T follicular helper cell (primary cell): Measurements from ENCODE around the gene NUAK1.

Experiments
- DNase-seq: peaks from one replicate; pipeline ENCODE4 v3.0.0-alpha.2; 2020; ENCODE audit warnings: low read depth

The NUAK1 gene

GRCh38 chr12:106082216-106083175 is 56.3 kb downstream of the NUAK1 start:
- no peak for DNase-seq

- no peak for DNase-seq
Observed at GRCh38 chr12:106081606-106082005, 57.1 kb downstream of the NUAK1 start.

DNA sequence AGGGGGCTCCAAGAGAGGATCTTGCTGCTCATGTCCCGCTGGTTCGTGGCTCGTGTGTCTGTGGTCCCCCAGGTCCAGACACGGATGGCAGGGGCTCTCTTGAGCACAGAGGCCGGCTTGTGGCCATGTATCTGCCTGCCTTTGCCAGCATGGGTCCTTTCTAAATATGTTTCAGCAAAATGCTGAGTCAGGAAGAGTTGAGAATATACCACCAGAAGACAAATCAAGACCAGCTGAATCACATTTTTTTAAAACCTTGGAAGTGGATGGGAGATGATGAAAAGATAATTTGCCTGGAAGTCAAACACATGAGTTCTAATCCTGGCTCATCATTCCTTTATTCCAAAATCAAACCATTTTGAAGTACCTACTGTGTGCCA is 58.0 kb downstream of the NUAK1 start:
- DNase-seq: no peak

GRCh38 chr12:106080041-106080790 is 58.5 kb downstream of the NUAK1 start:
- no peak for DNase-seq

- DNase-seq: no peak
Observed at GRCh38 chr12:106079148-106079738, 59.5 kb downstream of the NUAK1 start.

DNA sequence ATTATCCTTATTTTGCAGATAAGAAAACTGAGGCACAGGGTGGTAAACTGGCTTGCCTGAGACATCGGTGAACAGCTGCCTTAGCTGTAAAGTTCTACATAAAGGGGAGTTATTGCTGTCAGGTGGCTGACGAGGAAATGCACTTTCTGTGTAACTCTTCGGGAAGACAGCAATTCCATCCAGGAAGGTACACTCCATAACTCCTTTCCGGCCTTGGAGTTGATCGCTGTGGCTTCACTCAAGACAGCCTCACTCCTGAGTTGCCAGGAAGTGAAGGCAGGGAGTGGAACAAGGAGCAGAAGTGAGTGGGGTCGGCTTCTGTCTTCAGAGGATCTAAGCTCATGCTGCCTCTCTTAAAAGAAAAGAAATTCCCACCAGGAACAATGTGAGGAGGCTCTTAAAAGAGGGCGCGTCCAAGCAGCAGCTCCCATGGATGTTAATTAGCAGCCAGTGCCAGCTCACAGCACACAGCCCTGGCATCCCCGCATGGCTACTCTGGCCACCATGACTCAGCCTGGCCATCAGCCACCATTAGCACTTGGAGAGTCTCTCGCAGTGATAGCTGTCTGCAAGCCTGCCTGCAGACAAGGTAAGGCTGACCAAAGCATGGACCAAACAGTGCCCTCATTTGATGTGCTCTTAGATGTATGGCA is 60.3 kb downstream of the NUAK1 start:
- DNase-seq: no peak

- DNase-seq: no peak
Observed at GRCh38 chr12:106074706-106075392, 63.9 kb downstream of the NUAK1 start.

- no peak for DNase-seq
Observed at GRCh38 chr12:106074361-106074705, 64.4 kb downstream of the NUAK1 start.

- no peak for DNase-seq
Observed at GRCh38 chr12:106073179-106073578, 65.6 kb downstream of the NUAK1 start.

- DNase-seq: no peak
Observed at GRCh38 chr12:106072751-106073150, 66.0 kb downstream of the NUAK1 start.

DNA sequence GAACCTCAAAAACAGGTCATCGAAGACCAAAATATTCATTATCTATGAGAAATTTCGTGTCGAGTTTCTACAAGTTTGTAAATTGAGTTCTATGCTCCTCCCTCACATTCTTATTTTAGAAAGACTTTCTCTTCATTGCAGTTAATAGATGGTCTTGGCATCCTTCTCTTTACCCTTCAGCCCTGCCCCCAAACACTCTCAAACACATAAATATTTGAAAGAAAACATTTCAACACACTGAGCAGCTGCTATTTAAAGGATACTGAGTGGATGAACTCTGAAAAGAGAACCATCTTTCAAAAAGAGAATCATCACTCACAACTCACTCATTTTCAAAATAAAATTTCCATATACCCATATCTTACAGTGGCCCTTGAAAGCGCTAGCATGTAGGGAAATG is 67.1 kb downstream of the NUAK1 start:
- no peak for DNase-seq

DNA sequence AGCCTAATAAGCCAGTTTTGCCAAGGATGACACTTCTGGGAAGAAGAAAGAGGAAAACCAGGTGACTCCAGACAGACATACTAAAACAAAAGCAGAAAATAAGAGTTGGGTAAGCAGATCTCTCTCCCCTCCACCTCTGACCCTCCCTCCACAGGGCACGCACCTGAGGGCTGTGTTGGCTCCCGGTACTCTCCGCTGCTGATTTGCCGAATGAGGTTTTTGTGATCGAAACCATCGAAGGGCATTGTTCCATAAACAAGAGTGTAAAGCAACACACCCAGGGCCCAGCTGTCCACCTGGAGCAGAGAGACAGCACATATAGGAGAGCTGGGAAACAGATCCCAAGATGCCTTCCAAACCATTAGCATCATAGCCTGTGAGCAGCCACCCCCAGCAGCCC is 68.1 kb downstream of the NUAK1 start:
- no peak for DNase-seq

DNA sequence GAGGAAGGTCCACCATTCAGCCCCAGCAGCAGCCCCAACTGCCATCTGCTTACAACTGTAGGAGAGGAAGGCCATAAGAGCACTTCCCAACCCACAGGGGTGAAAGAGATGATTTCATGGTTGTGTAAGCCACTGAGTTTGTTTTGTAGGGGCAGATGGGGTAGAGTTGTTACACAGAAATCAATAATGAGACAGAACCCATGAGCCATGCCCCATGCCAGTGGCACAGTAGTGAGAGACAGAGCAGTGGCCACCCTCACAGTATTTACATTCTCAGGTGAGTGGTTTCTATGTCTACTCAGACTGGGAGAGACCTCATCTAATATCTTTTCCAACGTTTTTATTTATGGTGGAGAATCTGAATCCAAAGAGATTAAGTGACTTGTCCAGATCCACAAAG is 68.6 kb downstream of the NUAK1 start:
- DNase-seq: no peak

DNA sequence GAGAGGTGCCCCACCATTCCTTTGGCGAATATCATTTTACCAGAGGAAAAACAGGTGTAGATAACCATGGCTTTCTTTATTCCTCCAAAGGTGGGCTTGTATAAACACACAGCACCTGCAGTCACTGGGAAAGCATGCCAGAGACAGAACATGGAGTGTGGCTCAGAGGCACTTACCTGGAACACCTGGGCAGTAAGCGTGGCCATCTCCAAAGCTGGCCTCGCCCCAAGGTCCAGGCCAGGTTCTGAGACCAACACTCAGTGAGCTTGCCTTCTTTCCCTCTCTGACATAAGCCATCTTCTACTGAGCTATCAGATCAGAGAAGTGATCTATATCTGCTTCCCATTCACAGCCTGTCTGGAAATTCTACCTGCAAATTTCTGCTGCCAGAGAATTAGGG is 70.5 kb downstream of the NUAK1 start:
- no peak for DNase-seq

DNA sequence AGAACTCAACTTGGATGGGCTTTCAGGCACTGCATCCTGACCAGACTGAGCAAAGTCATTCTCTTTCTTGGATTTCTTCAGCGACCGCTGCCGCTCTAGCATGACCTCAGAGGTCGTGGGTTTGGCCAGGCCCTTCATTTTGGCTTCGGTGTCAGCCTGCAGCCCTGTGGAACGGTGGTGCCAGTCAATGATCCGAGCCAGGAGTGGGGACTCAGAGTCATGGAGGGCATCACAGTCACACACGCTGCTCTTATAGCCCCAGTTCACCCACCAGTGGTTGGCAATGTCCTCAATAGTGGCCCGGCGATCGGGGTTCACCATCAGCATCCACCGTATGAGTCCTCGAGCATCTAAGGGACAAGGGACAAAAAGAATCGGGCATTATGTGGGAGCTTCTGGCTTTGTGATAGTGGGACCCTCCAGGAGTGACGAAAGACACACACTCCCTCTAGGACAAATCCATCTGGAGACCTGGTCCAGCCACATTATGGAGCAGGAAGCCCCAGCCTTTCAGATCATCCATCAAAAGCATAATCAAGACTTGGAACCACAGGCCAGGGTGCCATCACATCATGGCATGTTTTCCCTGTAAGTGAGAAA is 71.0 kb downstream of the NUAK1 start:
- no peak for DNase-seq

DNA sequence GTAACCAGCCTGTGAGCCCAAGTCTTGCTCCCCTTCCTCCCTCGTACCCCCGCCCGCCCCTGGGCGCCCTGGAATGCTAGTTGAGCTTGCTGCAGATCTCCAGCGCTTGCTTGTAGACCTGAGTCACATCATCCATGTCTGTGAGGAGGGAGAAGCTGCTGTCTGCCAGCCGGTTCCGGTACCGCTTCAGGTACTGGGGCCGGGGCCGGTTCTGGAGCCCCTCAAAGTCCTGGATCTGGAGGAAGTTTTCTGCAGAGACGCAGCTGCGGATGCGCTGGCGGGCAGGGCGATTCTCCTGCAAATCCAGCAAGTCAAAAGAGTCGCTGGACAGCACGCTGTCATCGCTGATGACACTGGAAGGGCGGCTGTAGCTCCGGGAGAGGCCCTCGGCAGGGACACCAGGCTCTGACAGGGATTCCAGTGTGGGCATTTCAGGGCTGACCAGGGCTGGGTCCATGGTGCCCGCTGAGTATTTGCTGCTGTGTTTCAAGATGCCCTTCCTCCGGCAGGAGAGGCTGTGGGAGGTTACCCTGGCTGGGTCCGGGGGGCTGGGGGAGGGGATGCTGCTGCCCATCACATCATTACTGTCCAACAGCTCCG is 71.9 kb downstream of the NUAK1 start:
- DNase-seq: no peak

- no peak for DNase-seq
Observed at GRCh38 chr12:106066051-106066705, 72.6 kb downstream of the NUAK1 start.

DNA sequence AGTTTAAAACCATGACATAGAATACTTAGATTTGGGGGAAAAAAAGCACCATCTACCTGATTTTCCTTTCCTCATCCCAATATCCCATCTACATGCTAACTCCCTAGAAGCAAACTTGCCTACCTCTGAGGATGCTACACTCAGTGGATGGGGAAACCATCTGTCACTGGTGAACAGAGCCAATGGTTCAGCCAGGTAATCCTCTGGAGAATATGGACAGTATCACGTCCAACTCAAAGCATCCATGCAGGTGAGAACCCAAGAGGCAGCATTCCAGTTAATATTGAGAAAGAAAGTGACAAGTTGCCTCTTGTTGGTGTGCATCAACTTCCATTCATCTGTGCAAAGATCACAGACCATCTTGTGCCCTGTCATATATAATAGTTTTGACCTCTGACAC is 73.2 kb downstream of the NUAK1 start:
- no peak for DNase-seq

DNA sequence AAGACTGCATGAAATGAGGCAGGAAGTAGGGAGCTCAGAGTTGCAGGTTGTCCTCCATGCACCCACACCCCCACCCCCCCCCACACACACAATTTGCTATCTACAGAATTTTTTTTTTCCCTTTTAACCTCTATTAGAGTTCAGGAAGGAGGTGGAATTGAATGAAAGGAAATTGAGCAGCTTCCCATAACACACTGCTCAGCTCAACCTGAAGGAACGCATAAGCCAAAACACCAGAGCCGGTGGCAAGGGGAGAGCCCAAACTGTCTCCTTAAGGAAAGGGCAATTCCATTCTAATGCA is 74.1 kb downstream of the NUAK1 start:
- no peak for DNase-seq
